ENCODE data around the gene PRKAG2.
A peak's percentile ranks its signal among the peaks of the same experiment; 100 is the strongest.

The PRKAG2 gene

GRCh38 chr7:151695951-151696541 lies 180.9 kb downstream of the PRKAG2 start:
- DNase-seq (ENCODE audit: low read depth in 2 of 2) = no peak

- DNase-seq (ENCODE audit: low read depth in 2 of 2) = no peak
Observed at GRCh38 chr7:151694828-151695580, 181.9 kb downstream of the PRKAG2 start.

- no peak for DNase-seq (ENCODE audit: low read depth in 2 of 2)
Observed at GRCh38 chr7:151694441-151694827, 182.5 kb downstream of the PRKAG2 start.

GRCh38 chr7:151693140-151693539 lies 183.8 kb downstream of the PRKAG2 start:
- DNase-seq (ENCODE audit: low read depth in 2 of 2) = no peak

GRCh38 chr7:151692721-151693120 lies 184.2 kb downstream of the PRKAG2 start:
- DNase-seq (ENCODE audit: low read depth in 2 of 2) = no peak

- DNase-seq (ENCODE audit: low read depth in 2 of 2) = no peak
Observed at GRCh38 chr7:151691449-151691848, 185.5 kb downstream of the PRKAG2 start.

GRCh38 chr7:151690606-151691005 lies 186.3 kb downstream of the PRKAG2 start:
- DNase-seq (ENCODE audit: low read depth in 2 of 2) = no peak

- no peak for DNase-seq (ENCODE audit: low read depth in 2 of 2)
Observed at GRCh38 chr7:151689196-151689971, 187.5 kb downstream of the PRKAG2 start.

GRCh38 chr7:151688236-151688780 lies 188.6 kb downstream of the PRKAG2 start:
- DNase-seq (ENCODE audit: low read depth in 2 of 2) = no peak

GRCh38 chr7:151687523-151688235 lies 189.2 kb downstream of the PRKAG2 start:
- DNase-seq (ENCODE audit: low read depth in 2 of 2) = peak; percentile 89 to 92

- DNase-seq (ENCODE audit: low read depth in 2 of 2) = no peak
Observed at GRCh38 chr7:151686826-151687225, 190.1 kb downstream of the PRKAG2 start.

GRCh38 chr7:151686016-151686766 lies 190.7 kb downstream of the PRKAG2 start:
- no peak for DNase-seq (ENCODE audit: low read depth in 2 of 2)

- DNase-seq (ENCODE audit: low read depth in 2 of 2) = no peak
Observed at GRCh38 chr7:151684408-151685175, 192.3 kb downstream of the PRKAG2 start.

GRCh38 chr7:151683615-151684407 lies 193.1 kb downstream of the PRKAG2 start:
- DNase-seq (ENCODE audit: low read depth in 2 of 2) = no peak

- no peak for DNase-seq (ENCODE audit: low read depth in 2 of 2)
Observed at GRCh38 chr7:151682831-151683614, 193.9 kb downstream of the PRKAG2 start.

GRCh38 chr7:151681726-151682125 lies 195.2 kb downstream of the PRKAG2 start:
- no peak for DNase-seq (ENCODE audit: low read depth in 2 of 2)

GRCh38 chr7:151680810-151681209 lies 196.1 kb downstream of the PRKAG2 start:
- DNase-seq (ENCODE audit: low read depth in 2 of 2) = no peak

GRCh38 chr7:151679881-151680612 lies 196.9 kb downstream of the PRKAG2 start:
- no peak for DNase-seq (ENCODE audit: low read depth in 2 of 2)

Data from fibroblast of skin of left quadriceps (primary cell).